ENCODE data around the gene ATP6V0E2. TPM values are rescaled to one million over a fixed set of nuclear protein-coding genes. Genes with fewer than 3 reads are reported as not detected.

Gene ATP6V0E2
- total RNA-seq, 1 experiment from 2014 or later: 26.2 TPM

GRCh38 chr7:149864023-149864422 lies 9.7 kb upstream of the ATP6V0E2 start:
- Mint-ChIP-seq H3K36me3 (no peaks in the 10 kb centered on the region), H3K27me3 (ENCODE audit: low read depth) (no peaks in the 10 kb centered on the region), H3K27ac (no peak overlapping the region), H3K4me3 (no peak overlapping the region), H3K4me1 (no peaks in the 10 kb centered on the region), H3K9me3 (no peaks in the 10 kb centered on the region)
- ChIA-PET CTCF (no interaction called here), POLR2A (no interaction called here)
- ATAC-seq (no peak), DNase-seq (ENCODE audit: low spot score) (no peak)
- no peak for TF ChIP-seq TP53 (CRISPR knock-in tag; IDR thresholded peaks at IDR 0.05)
- no peak for TF ChIP-seq USF2 (CRISPR knock-in tag; IDR thresholded peaks at IDR 0.05)
- TF ChIP-seq FOXP1 (CRISPR knock-in tag; IDR thresholded peaks at IDR 0.05; ENCODE audit: borderline replicate concordance): no peak
- TF ChIP-seq, protein P1, sequence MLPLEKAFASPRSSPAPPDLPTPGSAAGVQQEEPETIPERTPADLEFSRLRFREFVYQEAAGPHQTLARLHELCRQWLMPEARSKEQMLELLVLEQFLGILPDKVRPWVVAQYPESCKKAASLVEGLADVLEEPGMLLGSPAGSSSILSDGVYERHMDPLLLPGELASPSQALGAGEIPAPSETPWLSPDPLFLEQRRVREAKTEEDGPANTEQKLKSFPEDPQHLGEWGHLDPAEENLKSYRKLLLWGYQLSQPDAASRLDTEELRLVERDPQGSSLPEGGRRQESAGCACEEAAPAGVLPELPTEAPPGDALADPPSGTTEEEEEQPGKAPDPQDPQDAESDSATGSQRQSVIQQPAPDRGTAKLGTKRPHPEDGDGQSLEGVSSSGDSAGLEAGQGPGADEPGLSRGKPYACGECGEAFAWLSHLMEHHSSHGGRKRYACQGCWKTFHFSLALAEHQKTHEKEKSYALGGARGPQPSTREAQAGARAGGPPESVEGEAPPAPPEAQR (CRISPR knock-in tag; IDR thresholded peaks at IDR 0.05): no peak
- no peak for TF ChIP-seq ZNF425 (CRISPR knock-in tag; conservative IDR thresholded peaks at IDR 0.05)
- no peak for TF ChIP-seq SOX15 (CRISPR knock-in tag; IDR thresholded peaks at IDR 0.05)
- TF ChIP-seq NFE2L1 (CRISPR knock-in tag; IDR thresholded peaks at IDR 0.05): no peak
- TF ChIP-seq ZNF219 (CRISPR knock-in tag; IDR thresholded peaks at IDR 0.05; ENCODE audit: borderline replicate concordance): no peak
- TF ChIP-seq PREB (CRISPR knock-in tag; IDR thresholded peaks at IDR 0.05; ENCODE audit: borderline replicate concordance): no peak
- TF ChIP-seq EMX1 (CRISPR knock-in tag; IDR thresholded peaks at IDR 0.05): no peak
- no peak for TF ChIP-seq ATF2 (CRISPR knock-in tag; IDR thresholded peaks at IDR 0.05; ENCODE audit: borderline replicate concordance, low read depth)
- no peak for TF ChIP-seq TCF7 (CRISPR knock-in tag; IDR thresholded peaks at IDR 0.05; ENCODE audit: low read depth)
- TF ChIP-seq FOXJ3 (CRISPR knock-in tag; IDR thresholded peaks at IDR 0.05; ENCODE audit: borderline replicate concordance): no peak
- TF ChIP-seq, protein P2, sequence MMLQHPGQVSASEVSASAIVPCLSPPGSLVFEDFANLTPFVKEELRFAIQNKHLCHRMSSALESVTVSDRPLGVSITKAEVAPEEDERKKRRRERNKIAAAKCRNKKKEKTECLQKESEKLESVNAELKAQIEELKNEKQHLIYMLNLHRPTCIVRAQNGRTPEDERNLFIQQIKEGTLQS (CRISPR knock-in tag; conservative IDR thresholded peaks at IDR 0.05): no peak

DNA sequence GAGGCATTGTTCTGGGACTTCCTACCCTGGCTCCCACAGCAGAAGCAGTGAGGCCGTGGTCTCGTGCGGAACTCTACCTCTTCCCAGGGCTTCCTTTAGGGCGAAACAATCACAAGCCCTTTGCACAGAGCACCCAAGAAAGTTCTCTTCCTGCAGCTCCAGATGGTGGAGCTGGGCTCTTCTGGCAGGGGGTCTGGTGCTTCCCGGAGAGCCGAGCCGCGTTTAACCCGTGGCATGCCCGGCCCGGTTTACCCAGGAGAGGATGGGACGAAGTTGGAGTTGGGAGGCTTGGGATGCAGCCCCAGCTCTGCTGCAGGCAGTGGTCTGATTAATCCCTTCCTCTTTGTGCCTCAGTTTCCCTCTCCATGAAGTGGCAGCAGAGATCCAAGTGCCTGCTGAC lies 9.0 kb upstream of the ATP6V0E2 start:
- no peaks in the 10 kb centered on the region for H3K9me3 Mint-ChIP-seq
- H3K27ac Mint-ChIP-seq: no peak overlapping the region
- DNase-seq (ENCODE audit: low spot score): no peak
- H3K4me1 Mint-ChIP-seq: no peaks in the 10 kb centered on the region
- no peaks in the 10 kb centered on the region for H3K27me3 Mint-ChIP-seq (ENCODE audit: low read depth)
- no peaks in the 10 kb centered on the region for H3K36me3 Mint-ChIP-seq
- CTCF ChIA-PET: interaction anchor here (0.8 to 1.2 kb wide), 3 partner anchors 15 to 21 kb away, joined by 3 to 4 read pairs (median 3); no protein-coding TSS in a partner anchor
- no peak for ATAC-seq
- POLR2A ChIA-PET: no interaction called here
- H3K4me3 Mint-ChIP-seq: no peak overlapping the region
- TF ChIP-seq ZNF232 (CRISPR knock-in tag; IDR thresholded peaks at IDR 0.05) (no peak), TEAD1 (CRISPR knock-in tag; IDR thresholded peaks at IDR 0.05) (no peak), ZNF425 (CRISPR knock-in tag; conservative IDR thresholded peaks at IDR 0.05) (no peak), ZNF219 (CRISPR knock-in tag; IDR thresholded peaks at IDR 0.05; ENCODE audit: borderline replicate concordance) (no peak), NFATC4 (CRISPR knock-in tag; IDR thresholded peaks at IDR 0.05) (no peak), ZBTB43 (CRISPR knock-in tag; IDR thresholded peaks at IDR 0.05) (no peak), GTF2I (CRISPR knock-in tag; conservative IDR thresholded peaks at IDR 0.05) (no peak)
- TF ChIP-seq, protein P3, sequence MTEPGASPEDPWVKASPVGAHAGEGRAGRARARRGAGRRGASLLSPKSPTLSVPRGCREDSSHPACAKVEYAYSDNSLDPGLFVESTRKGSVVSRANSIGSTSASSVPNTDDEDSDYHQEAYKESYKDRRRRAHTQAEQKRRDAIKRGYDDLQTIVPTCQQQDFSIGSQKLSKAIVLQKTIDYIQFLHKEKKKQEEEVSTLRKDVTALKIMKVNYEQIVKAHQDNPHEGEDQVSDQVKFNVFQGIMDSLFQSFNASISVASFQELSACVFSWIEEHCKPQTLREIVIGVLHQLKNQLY (CRISPR knock-in tag; IDR thresholded peaks at IDR 0.05): no peak

Data from WTC11 (cell line).